Stimulated activated CD4-positive, alpha-beta T cell treated with anti-CD3 and anti-CD28 coated beads, Interleukin-12 subunit alpha, Interleukin-12 subunit beta, amount 100 ng/mL, for 24 hours (primary cell): ENCODE data around the gene SYNGR2.
"Not testable (repeated sequence)": the region's sequence is repeated elsewhere in the genome, so short reads cannot be mapped to it uniquely, and the experiment has no call there.

Experiments used
- DNase-seq, 2 experiments: peaks; one replicate each; pipeline ENCODE4 v3.0.0-alpha.2; 2020; ENCODE audit warnings: low read depth in 2 of 2

SYNGR2 gene

DNA sequence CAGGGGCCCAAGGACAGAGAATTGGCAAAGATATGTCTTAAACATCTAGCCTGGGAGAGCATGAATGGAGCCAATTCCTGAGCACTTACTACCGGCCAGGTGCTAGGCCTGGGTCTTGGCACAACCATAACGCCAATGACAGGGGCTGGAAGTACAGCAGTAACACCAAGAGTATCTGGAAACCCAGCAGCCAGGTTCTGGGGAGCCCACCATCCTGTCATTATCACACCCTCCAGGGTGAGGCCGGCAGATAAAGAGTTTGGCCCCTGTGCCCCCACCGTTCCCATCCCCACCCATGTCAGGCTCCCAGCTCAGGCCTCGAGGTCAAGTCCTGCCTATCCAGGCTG is 38.3 kb upstream of the SYNGR2 start:
- no peak for DNase-seq

DNA sequence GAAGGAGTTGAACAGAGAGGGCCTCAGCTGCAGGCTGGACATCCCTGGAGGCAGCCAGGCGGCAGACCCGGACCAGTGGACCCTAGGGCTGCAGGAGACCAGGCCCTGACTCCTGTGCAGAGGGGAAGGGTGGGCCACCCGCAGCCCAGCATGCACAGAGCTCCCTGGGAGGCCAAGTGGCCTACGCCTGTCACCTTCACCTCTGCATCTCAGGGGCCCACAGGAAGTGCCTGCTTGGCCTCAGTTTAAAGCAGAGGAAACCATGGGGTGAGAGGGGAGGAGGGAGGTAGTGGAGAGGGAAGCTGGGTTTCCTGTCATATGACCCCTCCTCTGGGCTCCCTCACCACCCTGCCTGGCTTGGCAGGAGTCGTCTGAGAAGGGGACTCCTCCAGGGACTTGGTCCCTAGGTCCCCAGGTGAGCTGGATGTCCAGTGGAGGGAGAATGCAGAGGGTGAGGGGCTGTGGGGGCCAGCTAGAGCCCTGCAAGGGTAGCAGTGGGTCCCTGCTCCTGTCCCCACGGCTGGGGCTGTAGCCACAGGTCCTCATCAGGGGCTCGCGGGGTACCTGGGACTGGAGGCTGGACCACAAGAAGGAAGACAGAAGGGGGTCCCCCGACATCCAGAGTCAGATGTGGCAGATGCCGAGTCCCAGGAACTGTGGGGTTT is 37.8 kb upstream of the SYNGR2 start, which contains the start of gene TMC8:
TMC8 (plus strand) TSS at position 335 of the 665 bp plus-strand sequence. CDS start 818 bp downstream, outside the sequence.
- DNase-seq, result peak in 1 of 2 experiments; percentile 66

DNA sequence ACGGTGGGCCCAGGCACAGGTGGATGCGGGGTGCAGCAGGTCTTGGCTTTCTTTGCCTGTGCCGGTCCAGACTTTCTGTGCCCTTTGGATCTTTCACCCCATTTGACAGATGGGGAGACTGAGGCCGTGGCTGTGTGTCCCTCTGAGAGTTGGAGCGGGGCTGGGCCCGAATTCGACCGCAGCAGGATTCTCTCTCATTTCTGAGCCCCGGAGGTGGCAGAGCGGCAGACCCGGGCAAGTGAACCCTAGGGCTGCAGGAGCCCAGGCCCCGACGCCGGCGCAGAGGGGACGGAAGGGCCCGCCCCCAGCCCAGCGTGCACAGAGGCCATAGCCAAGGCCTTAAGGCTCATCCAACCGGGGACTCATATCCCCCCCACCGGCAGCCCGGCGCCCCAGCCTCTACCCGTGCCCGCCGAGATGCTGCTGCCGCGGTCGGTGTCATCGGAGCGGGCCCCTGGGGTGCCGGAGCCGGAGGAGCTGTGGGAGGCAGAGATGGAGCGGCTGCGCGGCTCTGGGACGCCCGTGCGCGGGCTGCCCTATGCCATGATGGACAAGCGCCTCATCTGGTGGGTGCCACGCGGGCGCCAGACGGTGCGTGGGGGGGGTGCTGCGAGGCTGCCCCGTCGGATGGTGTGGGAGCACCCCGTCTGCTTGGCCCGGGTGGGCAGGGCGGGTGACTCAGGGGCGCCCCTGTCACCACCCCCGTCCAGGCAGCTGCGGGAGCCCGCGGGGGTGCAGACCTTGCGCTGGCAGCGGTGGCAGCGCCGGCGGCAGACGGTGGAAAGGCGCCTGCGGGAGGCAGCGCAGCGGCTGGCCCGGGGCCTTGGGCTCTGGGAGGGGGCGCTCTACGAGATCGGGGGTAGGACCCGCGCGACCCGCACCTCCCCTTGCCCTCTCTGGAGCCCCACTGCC is 37.0 kb upstream of the SYNGR2 start:
- DNase-seq, result no peak

DNA sequence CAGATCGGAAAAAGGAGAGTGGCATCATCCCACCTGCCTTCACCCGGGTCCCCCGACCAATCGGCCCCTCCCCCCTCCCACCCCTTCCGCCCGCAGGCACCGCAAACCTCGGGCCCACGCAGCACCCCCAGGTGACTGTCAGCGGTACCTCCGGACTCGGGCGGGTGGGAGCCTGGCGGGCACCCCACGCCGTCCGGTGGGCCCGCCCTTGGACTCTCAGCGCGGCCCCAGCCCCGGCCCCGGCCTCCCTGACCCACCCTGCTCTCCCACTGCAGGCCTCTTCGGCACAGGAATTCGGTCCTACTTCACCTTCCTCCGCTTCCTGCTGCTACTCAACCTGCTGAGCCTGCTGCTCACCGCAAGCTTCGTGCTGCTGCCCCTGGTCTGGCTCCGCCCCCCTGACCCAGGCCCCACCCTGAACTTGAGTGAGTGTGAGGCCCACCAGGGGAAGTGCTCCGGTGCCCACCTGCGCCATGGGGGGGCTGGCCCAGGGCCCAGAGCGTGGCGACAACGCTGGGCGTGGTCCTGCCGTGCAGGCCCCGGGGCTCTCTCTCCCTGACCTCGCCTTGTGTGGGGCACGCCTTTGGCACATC is 36.2 kb upstream of the SYNGR2 start:
- no peak for DNase-seq

DNA sequence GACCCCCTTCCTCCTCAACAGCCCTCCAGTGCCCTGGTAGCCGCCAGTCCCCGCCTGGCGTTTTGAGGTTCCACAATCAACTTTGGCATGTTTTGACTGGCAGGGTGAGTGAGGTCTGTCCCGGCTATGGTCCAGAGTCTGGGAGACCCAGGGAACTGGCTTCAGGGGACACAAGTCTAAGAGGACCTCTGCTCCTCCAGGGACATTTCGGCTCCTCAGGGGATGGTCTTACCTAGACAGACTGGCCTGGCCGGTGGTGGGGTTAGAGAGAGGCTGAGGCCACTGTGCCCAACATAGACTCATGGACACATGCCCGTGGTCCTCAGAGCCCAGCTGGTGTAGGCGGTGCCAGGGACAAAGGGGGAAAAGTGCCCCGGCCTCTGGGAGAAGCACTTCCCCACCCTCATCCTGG is 35.6 kb upstream of the SYNGR2 start:
- no peak for DNase-seq

DNA sequence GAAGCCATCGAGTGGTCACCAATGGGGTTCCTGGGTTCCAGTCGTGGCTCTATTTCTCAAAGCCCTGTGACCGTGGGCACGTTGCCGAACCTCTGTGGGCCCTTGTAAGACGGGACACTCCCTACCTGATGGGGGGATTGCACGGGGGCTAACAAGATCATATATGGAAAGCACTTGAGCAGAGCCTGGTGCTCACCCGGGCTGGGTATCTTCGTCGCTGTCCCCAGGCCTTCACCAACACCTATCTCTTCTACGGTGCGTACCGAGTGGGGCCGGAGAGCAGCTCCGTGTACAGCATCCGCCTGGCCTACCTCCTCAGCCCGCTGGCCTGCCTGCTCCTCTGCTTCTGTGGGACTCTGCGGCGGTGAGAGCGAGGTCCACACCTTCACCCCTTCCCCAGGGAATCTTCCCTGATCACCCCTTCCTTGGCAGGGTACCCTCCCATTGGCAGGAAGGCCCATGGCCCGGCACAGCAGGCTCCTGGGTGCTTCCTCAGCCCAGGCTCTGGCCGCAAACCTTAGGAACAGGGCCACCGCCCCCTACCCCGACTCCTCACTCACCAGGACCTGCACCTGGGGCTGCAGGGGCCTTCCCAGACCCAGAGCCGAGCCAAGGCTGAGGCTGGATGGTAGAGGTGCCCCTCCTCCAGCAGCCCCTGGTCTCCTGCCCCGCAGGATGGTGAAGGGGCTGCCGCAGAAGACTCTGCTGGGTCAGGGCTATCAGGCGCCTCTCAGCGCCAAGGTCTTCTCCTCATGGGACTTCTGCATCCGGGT is 35.0 kb upstream of the SYNGR2 start:
- no peak for DNase-seq

DNA sequence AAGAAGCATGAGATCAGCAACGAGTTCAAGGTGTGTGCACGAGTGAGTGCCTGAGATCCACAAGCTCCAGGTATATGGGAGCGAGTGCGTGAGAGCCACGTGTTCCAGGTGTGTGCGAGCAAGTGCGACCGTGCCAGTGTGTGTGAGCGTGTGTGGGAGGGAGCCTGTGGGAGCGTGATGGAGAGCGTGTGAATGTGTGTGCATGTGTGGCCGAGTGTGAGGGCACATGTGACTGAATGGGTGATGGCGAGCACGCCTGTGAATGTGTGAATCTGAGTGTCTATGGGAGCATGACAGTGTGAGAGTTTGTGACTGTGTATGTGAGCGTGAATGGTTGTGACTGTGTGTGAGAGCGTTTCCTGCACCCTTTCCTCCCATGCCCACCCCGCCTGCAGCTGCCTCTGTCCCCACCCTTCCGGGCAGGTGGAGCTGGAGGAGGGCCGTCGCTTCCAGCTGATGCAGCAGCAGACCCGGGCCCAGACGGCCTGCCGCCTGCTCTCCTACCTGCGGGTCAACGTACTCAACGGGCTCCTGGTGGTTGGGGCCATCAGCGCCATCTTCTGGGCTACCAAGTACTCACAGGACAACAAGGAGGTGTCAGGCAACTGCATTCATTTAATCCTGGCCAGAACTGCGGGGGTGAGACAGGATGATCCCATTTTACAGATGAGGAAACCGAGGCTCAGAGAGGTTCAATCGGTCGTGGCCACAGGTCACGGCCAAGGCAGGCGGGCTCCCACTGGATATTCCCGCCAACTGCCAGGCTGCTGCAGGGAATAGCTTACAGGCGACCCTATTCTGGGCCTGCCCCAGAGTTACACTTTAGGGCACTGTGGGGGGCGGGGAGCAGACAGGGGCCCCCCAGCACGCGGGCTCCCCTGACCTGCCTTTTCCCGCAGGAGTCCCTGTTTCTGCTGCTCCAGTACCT is 34.1 kb upstream of the SYNGR2 start:
- DNase-seq, result peak in 1 of 2 experiments; percentile 64

DNA sequence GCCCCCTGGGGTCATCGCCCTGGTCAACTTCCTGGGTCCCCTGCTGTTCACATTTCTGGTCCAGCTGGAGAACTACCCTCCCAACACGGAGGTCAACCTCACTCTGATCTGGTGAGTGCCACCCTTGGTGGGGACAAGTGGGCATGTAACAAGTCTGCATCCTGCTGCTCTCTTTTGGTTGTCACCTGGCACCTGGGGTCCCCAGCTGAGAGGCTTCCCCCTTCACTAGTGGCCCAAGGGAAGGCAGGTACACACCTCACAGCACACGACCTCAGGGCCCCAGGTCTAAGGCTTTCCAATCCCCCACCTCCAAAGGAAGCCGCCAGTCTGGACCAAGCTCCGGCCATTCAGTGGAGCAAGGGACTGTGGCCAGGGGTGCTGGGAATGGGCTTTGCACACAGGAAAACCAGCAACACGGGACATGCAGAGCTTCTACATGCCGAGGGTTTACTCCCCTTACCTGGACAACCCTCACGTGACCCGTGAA is 33.4 kb upstream of the SYNGR2 start:
- no peak for DNase-seq

DNA sequence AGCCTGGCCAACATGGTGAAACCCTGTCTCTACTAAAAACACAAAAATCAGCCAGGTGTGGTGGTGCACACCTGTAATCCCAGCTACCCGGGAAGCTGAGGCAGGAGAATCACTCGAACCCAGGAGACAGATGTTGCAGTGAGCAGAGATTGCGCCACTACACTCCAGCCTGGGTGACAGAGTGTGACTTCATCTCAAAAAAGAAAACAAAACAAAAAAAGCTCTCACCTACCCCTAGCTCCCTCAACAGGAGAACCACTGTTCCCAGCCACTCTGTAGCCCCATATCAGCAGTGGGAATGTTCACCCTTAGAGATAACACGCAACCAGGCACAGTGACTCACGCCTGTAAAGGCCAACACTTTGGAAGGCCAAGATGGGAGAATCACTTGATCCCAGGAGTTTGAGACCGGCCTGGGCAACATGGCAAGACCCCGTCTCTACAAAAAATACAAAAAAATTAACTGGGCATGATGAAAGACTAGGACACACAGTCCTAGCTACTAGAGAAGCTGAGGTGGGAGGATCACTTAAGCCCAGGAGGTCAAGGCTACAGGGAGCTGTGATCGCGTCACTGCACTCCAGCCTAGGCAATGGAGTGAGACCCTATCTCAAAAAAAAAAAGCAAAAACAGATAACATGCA is 32.4 kb upstream of the SYNGR2 start:
- no peak for DNase-seq

DNA sequence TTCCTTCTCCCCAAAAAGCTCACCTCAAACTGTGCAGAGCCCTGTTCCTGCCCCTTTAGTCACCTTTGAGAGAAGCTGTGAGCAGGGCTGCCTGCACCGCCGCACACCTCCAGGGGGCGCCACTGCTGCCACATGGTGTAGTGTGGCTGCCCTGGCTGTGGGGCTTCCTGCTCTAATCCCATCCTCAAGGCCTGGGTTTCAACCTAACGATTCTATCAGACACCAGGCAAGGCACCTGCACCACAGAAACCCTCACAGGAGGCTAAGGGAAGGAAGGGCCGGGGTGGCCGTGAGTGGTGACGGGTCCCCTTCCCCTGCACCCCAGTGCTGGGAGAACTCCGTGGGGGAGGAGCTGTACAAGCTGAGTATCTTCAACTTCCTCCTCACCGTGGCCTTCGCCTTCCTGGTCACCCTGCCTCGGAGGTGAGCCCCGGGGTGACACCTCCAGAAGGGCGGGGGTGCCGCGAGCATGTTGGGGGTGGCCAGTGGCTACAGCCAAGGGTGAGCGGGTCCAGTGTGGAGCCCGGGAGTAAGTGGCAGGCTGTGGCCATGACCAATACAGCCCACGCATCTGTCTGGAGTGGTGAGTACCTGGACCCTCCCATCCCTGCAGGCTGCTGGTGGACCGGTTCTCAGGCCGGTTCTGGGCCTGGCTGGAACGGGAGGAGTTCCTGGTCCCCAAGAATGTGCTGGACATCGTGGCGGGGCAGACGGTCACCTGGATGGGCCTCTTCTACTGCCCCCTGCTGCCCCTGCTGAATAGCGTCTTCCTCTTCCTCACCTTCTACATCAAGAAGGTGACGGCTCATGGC is 30.8 kb upstream of the SYNGR2 start:
- no peak for DNase-seq

DNA sequence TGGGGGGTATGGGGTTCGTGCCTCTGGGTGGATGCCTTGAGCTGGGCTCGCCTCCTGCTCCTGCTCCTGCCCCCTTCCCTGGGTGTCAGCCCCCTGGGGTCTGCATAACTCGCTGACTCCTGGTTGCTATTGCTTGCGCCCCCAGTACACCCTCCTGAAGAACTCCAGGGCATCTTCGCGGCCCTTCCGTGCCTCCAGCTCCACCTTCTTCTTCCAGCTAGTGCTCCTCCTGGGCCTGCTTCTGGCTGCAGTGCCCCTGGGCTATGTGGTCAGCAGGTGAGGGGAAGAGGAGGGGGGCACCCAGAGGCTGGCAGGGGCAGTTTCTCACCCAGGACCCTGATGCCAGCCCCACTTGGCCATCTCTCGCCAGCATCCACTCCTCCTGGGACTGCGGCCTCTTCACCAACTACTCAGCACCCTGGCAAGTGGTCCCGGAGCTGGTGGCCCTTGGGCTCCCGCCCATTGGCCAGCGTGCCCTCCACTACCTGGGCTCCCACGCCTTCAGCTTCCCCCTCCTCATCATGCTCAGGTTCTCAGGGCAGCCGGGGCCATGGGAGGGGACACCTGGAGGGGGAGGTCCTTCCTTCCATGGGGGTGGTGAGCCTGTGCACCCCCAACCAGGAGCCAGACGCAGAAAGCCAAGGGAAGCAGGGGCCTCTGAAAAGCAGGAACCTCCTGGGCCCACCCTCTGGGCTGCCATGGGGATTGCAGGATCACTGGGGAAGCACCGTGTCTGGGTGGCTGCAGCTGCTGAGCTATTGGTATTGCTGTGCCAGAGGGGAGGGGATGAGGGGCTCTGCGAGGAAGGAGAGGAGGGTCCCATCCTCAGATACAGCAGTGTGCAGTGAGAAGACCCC is 29.9 kb upstream of the SYNGR2 start:
- no peak for DNase-seq

DNA sequence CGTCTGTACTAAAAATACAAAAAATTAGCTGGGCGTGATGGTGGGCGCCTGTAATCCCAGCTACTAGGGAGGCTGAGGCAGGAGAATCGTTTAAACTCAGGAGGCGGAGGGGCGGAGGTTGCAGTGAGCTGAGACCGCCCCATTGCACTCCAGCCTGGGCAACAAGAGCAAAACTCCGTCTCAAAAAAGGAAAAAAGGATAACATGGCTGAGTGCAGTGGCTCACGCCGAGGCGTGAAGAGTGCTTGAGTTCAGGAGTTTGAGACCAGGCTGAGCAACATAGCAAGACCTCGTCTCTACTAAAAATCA is 28.6 kb upstream of the SYNGR2 start:
- not testable (repeated sequence) for DNase-seq

DNA sequence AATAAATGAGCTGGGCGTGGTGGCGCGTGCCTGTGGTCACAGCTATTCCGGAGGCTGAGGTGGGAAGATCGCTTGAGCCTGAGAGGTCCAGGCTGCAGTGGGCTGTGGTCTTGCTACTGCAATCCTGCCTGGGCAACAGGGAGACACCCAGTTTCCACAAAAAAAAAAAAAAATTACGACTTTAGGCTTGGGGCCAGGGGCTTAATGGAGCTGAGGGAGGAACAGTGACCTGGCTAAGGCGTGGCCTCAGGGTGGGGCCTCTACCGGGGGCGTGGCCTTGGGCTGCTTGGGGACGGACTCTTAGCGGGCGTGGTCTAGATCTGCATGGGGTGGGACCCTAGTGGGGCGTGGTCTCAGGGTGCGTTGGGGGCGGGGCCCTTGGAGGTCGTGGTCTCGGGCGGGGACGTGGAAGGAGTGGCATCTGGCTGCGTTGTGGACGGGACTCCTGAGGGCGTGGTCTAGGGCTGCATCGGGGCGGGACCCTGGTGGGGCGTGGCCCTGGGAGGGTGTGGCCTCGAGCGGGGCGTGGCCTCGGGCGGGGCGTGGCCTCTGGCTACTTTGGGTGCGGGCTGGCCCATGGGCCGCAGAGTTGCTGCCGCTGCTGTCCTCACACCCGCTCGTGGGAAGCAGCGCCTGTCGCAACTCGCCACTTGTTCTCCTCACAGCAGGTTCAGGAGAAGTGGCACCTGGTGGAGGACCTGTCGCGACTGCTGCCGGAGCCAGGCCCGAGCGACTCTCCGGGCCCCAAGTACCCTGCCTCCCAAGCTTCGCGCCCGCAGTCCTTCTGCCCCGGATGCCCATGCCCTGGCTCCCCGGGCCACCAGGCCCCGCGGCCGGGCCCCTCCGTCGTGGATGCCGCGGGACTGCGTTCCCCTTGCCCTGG is 28.0 kb upstream of the SYNGR2 start:
- peak; percentile 90 to 97 for DNase-seq

DNA sequence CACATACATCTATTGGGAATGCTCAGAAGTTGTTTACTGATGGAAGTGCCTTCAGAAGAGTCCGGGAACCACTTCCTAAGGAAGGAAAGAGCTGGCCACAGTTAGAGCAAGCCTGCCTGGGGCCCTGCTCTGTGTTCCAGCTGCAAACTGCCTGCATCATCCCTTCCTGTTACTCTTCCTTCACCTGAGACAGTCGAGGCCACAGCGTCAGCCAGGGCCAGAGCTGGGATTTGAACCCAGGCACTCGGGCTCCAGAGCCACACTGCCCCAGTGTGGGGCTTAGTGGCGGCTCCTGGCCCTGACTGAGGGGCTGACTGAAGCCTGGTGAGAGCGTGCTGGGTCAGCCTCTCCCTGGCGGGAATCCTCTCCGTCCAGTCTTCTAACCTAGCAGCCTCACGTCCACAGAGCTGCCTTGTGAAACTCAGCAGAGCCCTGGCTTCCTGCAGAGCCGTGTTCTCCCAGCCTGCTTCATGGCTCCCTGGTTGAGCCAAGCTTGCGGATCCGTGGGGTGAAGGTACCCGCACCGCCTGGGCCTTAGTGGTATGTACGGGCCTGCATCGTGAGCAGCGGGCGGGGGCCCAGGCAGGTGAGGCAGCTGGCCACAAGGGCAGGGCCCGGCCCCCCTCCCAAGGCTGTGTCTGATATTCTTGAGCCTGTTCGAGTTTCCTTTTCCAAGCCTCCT is 26.8 kb upstream of the SYNGR2 start:
- no peak for DNase-seq

DNA sequence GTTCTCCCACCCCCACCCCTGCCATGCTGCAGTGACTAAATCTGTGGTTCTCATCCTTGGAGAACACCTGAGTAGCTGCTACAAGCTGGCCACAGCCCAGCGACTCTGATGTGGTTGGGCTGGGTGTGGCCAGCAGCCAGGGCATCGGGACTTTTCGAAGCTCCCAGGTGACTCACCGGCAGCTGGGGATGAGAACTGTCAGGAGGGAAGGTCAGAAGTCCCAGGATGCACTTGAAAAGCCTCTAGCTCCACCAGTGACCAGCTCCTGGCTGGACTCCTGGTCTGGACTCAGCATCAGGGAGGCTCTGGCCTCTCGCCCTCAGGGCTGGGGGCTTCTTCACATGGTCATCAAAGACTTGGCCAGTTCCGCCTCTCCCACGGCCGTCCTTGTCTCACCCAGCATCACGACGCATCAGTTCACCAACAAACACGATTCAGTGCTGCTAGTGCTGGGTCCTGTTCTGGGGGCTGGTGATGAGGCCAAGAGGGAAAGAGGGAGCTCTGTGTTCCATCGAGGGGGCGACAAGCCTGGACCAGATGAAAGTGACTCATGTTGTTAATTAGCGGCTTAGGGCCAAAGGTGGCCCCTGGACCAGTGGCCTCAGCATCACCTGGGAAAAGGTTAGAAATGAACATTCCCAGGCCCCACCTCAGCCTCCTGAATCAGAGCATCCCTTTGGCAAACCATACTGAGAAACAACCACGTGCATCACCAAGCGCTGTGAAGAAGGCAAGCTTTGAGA is 26.1 kb upstream of the SYNGR2 start:
- no peak for DNase-seq
